BJ (cell line): ENCODE data around the gene SERPIND1. TPM values are rescaled to one million over a fixed set of nuclear protein-coding genes. Genes with fewer than 3 reads are reported as not detected.

Experiments used
- CTCF ChIA-PET: fragments of 350-600 bp; formaldehyde crosslinking; extraction: SDS; loops from one replicate; lab custom pipeline; 2021; ENCODE audit warnings: antibody characterized with exemption, inconsistent platforms; lab: Yijun Ruan, JAX
- POLR2A ChIA-PET: fragments of 300-600 bp; sonication (Branson Sonifier 250); formaldehyde crosslinking; extraction: SDS; loops from one replicate; lab custom pipeline; 2021; ENCODE audit warnings: antibody characterized with exemption; lab: Charles Lee
- DNase-seq: peaks from one replicate; pipeline ENCODE4 v3.0.0-alpha.2; 2011; ENCODE audit warnings: low read depth
- H3K27me3 ChIP-seq: 2 replicates; pipeline ENCODE4 v1.6.0; 2011; ENCODE audit warnings: low read length; ENCODE audit not compliant: control insufficient read depth, insufficient read depth
- H3K36me3 ChIP-seq: 2 replicates; pipeline ENCODE4 v1.5.1; 2011; ENCODE audit warnings: low read length; ENCODE audit not compliant: control insufficient read depth, insufficient read depth
- H3K4me3 ChIP-seq: 2 replicates; pipeline ENCODE4 v1.5.1; 2011; ENCODE audit warnings: low read depth, mild to moderate bottlenecking, control low read depth, low read length
- CTCF ChIP-seq: IDR thresholded peaks from 2 replicates; pipeline ENCODE4 v1.5.1; 2011; ENCODE audit warnings: low read depth, mild to moderate bottlenecking, control low read depth, inconsistent platforms, low read length, moderate library complexity; ENCODE audit not compliant: insufficient read depth
- polyA plus RNA-seq: library from polyadenylated mRNA; depleted of rRNA; stranded (reverse); fragments of >200 nt; gene quantifications from 2 replicates; pipeline ENCODE4 v1.2.3, GENCODE V29; 2011

SERPIND1 gene
- polyA plus RNA-seq, 1 experiment: not detected

GRCh38 chr22:20744456-20744855 is 29.5 kb upstream of the SERPIND1 start:
- no peak overlapping the region for H3K4me3 ChIP-seq
- TF ChIP-seq CTCF: no peak
- no peaks in the 10 kb centered on the region for H3K27me3 ChIP-seq
- no peak for DNase-seq
- CTCF ChIA-PET: no interaction called here
- POLR2A ChIA-PET: no interaction called here
- H3K36me3 ChIP-seq: peaks cover 18% of the 10 kb centered on the region

GRCh38 chr22:20745119-20745518 is 28.8 kb upstream of the SERPIND1 start:
- Histone ChIP-seq H3K27me3 (no peaks in the 10 kb centered on the region), H3K36me3 (peaks cover 20% of the 10 kb centered on the region), H3K4me3 (no peak overlapping the region)
- DNase-seq: no peak
- POLR2A ChIA-PET: no interaction called here
- CTCF ChIA-PET: no interaction called here
- TF ChIP-seq CTCF: no peak

GRCh38 chr22:20746431-20747189 is 27.3 kb upstream of the SERPIND1 start:
- POLR2A ChIA-PET: no interaction called here
- no peak overlapping the region for H3K4me3 ChIP-seq
- CTCF ChIA-PET: no interaction called here
- H3K27me3 ChIP-seq: no peaks in the 10 kb centered on the region
- H3K36me3 ChIP-seq: peaks cover 23% of the 10 kb centered on the region
- TF ChIP-seq CTCF: no peak
- no peak for DNase-seq

GRCh38 chr22:20747223-20747622 is 26.7 kb upstream of the SERPIND1 start:
- CTCF ChIA-PET: no interaction called here
- peaks cover 22% of the 10 kb centered on the region for H3K36me3 ChIP-seq
- H3K4me3 ChIP-seq: no peak overlapping the region
- DNase-seq: no peak
- H3K27me3 ChIP-seq: no peaks in the 10 kb centered on the region
- TF ChIP-seq CTCF: no peak
- POLR2A ChIA-PET: no interaction called here

GRCh38 chr22:20748082-20748481 is 25.8 kb upstream of the SERPIND1 start:
- POLR2A ChIA-PET: no interaction called here
- Histone ChIP-seq H3K27me3 (no peaks in the 10 kb centered on the region), H3K4me3 (no peak overlapping the region), H3K36me3 (peaks cover 22% of the 10 kb centered on the region)
- CTCF ChIA-PET: no interaction called here
- no peak for TF ChIP-seq CTCF
- DNase-seq: no peak
